A549 treated with Hydrocortisone at 1 μM for 4 hours (cell line): ENCODE data around the gene CDKL1. TPM values are rescaled to one million over a fixed set of nuclear protein-coding genes. Genes with fewer than 3 reads are reported as not detected.

ENCODE experiments used
- total RNA-seq: library from RNA; stranded (reverse); fragments of 200-300 nt; extraction: Qiagen RNA extraction; gene quantifications from 5 replicates; pipeline ENCODE4 v1.2.3, GENCODE V29; 2022

CDKL1 gene
- 6.2 to 15.7 TPM (median 7.5 TPM) in 5 replicates for total RNA-seq

GRCh38 chr14:50396631-50397389, at the start of gene CDKL1:
Gene CDKL1, minus strand, starts transcription at chr14:50396881. Its CDS starts 1,013 bp downstream, at chr14:50395868.

DNA sequence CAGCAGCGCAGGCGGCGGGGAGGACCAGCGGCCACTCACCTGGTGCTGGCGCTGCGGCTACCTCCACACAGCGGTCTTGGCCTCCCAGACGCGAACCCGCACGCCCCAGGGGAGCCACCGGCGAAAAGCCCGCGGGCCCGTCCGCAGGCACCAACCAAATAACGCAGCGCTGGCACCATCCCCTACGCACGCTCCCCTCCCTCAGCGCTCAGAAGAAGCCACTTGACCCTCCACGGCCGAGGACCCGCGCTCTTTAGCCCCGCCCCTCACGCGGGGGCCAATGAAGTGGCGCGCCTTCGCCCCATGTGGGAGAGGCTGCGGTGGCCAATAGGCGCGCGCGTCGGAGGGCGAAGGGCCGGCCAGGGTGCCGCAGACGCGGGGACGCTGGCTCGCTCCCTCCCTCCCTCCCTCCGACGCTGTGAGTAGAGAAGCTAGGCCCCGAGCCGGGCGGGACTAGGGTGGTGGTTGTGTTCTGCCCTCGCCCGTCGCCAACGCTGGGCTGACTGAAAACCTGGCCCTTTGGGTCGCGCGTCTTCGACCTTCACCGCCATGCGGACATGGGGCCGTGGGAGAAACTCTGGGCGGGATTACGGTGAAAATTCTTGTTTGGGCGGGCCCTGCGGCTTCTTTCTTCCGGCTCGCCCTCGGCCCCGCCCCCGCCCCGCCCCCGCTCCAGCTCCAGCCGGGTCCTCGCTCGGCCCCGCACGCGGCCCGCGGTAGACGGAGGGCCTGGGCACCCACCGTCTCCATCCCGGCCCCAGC, 84.5 kb downstream of the CDKL1 start, which contains the start of the genes DMAC2L and L2HGDH:
DMAC2L (plus strand) TSS at position 353 of the 762 bp plus-strand sequence. CDS start 9,164 bp downstream, outside the sequence.
L2HGDH (minus strand) TSS at position 258 of the 762 bp plus-strand sequence; CDS start at position 179, 79 bp downstream.

Other genes starting within 250 kb of the CDKL1 start
- 7.8 to 13.9 TPM (median 11.6 TPM) in 5 replicates for gene SOS2, start 165.3 kb downstream of the CDKL1 start, total RNA-seq
- 8.3 to 12.3 TPM (median 10.0 TPM) in 5 replicates for gene L2HGDH, start 84.7 kb downstream of the CDKL1 start, total RNA-seq
- 11.4 to 13.2 TPM (median 12.0 TPM) in 5 replicates for gene DMAC2L, start 84.6 kb downstream of the CDKL1 start, total RNA-seq
- gene MAP4K5, start 135.7 kb upstream of the CDKL1 start, total RNA-seq = 27.6 to 37.6 TPM (median 32.6 TPM) in 5 replicates
- gene ATL1, start 163.3 kb upstream of the CDKL1 start, total RNA-seq = 4.6 to 7.3 TPM (median 5.5 TPM) in 5 replicates